ENCODE measurements around the gene JMJD7.

- no peak for TF ChIP-seq CTCF (IDR thresholded peaks at IDR 0.05)
- TF ChIP-seq POLR2A (IDR thresholded peaks at IDR 0.05) = no peak
Measured at GRCh38 chr15:41820791-41821423, 7.0 kb upstream of the JMJD7 start.

All from thyroid gland (tissue), 4 donors.